Hepatocyte (in vitro differentiated cells): ENCODE data around the gene EEF2K. TPM values are rescaled to one million over a fixed set of nuclear protein-coding genes. Genes with fewer than 3 reads are reported as not detected.

Source experiments
- DNase-seq: peaks from one replicate; pipeline ENCODE4 v3.0.0-alpha.2; 2016; ENCODE audit warnings: low spot score
- H2AFZ ChIP-seq: fragments of 200-600 bp; sonication (generic); 2 replicates; pipeline ENCODE4 v1.6.0; 2016; ENCODE audit warnings: antibody characterized with exemption, mild to moderate bottlenecking
- H3K27ac ChIP-seq: fragments of 200-600 bp; sonication (generic); 2 replicates; pipeline ENCODE4 v1.5.1; 2016; ENCODE audit warnings: mild to moderate bottlenecking
- H3K27me3 ChIP-seq: fragments of 200-600 bp; sonication (generic); 2 replicates; pipeline ENCODE4 v1.6.1; 2016
- H3K36me3 ChIP-seq: fragments of 200-600 bp; sonication (generic); replicated peaks from 2 replicates; pipeline ENCODE4 v1.5.1; 2016; ENCODE audit warnings: low read depth; ENCODE audit not compliant: insufficient read depth
- H3K4me1 ChIP-seq: fragments of 200-600 bp; sonication (generic); 2 replicates; pipeline ENCODE4 v1.5.1; 2016; ENCODE audit warnings: mild to moderate bottlenecking, moderate library complexity; ENCODE audit not compliant: insufficient read depth
- H3K4me2 ChIP-seq: fragments of 200-600 bp; sonication (generic); 2 replicates; pipeline ENCODE4 v1.6.0; 2016
- H3K4me3 ChIP-seq: fragments of 200-600 bp; sonication (generic); 2 replicates; pipeline ENCODE4 v1.5.1; 2016; ENCODE audit warnings: mild to moderate bottlenecking
- H3K79me2 ChIP-seq: fragments of 200-600 bp; sonication (generic); 2 replicates; pipeline ENCODE4 v1.6.0; 2017; ENCODE audit warnings: mild to moderate bottlenecking
- H3K9me2 ChIP-seq: fragments of 200-600 bp; sonication (generic); replicated peaks from 2 replicates; pipeline ENCODE4 v1.6.0; 2017; ENCODE audit warnings: mild to moderate bottlenecking; ENCODE audit not compliant: insufficient read depth
- H3K9me3 ChIP-seq: fragments of 200-600 bp; sonication (generic); 2 replicates; pipeline ENCODE4 v1.5.1; 2016; ENCODE audit warnings: low read depth, mild to moderate bottlenecking
- H4K20me1 ChIP-seq: fragments of 200-600 bp; sonication (generic); 2 replicates; pipeline ENCODE4 v1.6.0; 2016; ENCODE audit warnings: mild to moderate bottlenecking; ENCODE audit not compliant: insufficient read depth, poor library complexity, severe bottlenecking
- EZH2 ChIP-seq: fragments of 200-600 bp; sonication (generic); IDR thresholded peaks from 2 replicates; pipeline ENCODE4 v1.6.1; 2016; ENCODE audit warnings: antibody characterized with exemption, mild to moderate bottlenecking, borderline replicate concordance
- EZH2phosphoT487 ChIP-seq: fragments of 200-600 bp; sonication (generic); IDR thresholded peaks from one replicate; pipeline ENCODE4 v1.6.1; 2018; ENCODE audit warnings: antibody characterized with exemption, mild to moderate bottlenecking, low read depth, moderate library complexity; ENCODE audit not compliant: unreplicated experiment, severe bottlenecking
- WGBS: methylation state at CpG from one replicate; pipeline ENCODE4 v1.1.6; 2016; ENCODE audit warnings: low lambda C conversion rate; ENCODE audit errors: missing lambda C conversion rate; 5-methylcytosine and 5-hydroxymethylcytosine counted together
- polyA plus RNA-seq: library from polyadenylated mRNA; unstranded; fragments of >200 nt; fragmentation: Nextera tagmentation; extraction: Ambion mirVana; gene quantifications from 2 replicates; pipeline ENCODE4 v1.2.1, GENCODE V29; 2016
- total RNA-seq: library from RNA; depleted of rRNA; stranded (reverse); fragments of >200 nt; gene quantifications from 2 replicates; pipeline ENCODE4 v1.2.3, GENCODE V29; 2014
- TF ChIP-seq, protein P1 (sequence below): fragments of 200-600 bp; sonication (generic); IDR thresholded peaks from 2 replicates; pipeline ENCODE4 v1.5.1; 2016; ENCODE audit warnings: antibody characterized with exemption, mild to moderate bottlenecking; ENCODE audit not compliant: poor library complexity

EEF2K gene
- total and polyA plus RNA-seq, 2 experiments from 2014 or later: 7.9 to 15.1 TPM

DNA sequence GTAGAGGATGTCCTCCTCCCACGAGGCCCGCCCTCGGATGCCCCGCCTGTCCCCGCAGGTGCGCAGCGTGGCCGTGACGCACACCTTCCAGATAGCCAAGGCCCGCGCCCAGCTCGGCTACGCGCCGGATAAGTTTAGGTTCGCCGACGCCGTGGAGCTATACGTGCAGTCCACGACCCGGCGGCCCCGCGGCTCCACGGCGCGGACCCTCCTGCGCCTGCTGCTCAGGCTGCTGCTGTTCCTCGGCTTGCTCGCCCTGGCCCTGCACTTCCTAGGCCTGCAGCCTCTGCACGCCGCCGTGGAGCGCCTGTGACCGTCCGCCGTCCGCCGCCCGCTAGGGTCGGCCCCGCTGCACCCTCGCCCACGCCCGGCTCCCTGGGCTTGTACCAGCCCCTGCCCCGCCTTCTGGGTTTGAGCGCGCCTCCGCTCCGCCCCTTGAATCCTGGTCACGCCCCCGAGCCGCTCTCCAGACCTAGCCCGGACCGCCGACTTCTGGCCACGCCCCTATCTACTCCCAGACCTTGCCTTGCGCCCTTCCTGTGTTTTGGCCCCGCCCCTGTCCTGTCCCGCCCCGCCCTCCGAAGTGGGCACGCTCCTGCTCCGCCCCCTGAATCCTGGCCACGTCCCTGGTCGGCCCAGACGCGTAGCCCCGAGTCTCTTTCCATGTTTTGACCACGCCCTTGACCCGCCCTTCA is 15.8 kb upstream of the EEF2K start:
- Histone ChIP-seq H3K4me2 (peak overlapping the region; percentile 82), H4K20me1 (no peaks in the 10 kb centered on the region), H3K9me3 (no peaks in the 10 kb centered on the region), H3K27ac (peak overlapping the region; percentile 77), H3K36me3 (no peaks in the 10 kb centered on the region), H3K9me2 (no peaks in the 10 kb centered on the region), H3K79me2 (no peaks in the 10 kb centered on the region), H3K27me3 (no peaks in the 10 kb centered on the region), H2AFZ (peak overlapping the region; percentile 47), H3K4me1 (peaks cover 17% of the 10 kb centered on the region), H3K4me3 (peak overlapping the region; percentile 20)
- TF ChIP-seq EZH2phosphoT487 (no peak), EZH2 (no peak)
- TF ChIP-seq, protein P1, sequence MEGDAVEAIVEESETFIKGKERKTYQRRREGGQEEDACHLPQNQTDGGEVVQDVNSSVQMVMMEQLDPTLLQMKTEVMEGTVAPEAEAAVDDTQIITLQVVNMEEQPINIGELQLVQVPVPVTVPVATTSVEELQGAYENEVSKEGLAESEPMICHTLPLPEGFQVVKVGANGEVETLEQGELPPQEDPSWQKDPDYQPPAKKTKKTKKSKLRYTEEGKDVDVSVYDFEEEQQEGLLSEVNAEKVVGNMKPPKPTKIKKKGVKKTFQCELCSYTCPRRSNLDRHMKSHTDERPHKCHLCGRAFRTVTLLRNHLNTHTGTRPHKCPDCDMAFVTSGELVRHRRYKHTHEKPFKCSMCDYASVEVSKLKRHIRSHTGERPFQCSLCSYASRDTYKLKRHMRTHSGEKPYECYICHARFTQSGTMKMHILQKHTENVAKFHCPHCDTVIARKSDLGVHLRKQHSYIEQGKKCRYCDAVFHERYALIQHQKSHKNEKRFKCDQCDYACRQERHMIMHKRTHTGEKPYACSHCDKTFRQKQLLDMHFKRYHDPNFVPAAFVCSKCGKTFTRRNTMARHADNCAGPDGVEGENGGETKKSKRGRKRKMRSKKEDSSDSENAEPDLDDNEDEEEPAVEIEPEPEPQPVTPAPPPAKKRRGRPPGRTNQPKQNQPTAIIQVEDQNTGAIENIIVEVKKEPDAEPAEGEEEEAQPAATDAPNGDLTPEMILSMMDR: no peak
- peak; percentile 100 for DNase-seq
- WGBS: under 1% methylated on average over 33 of the region's 72 CpGs

- TF ChIP-seq EZH2phosphoT487 (no peak), EZH2 (no peak)
- TF ChIP-seq, protein P1: no peak
- H3K36me3 ChIP-seq: no peaks in the 10 kb centered on the region
Observed at GRCh38 chr16:22190776-22191531, 15.1 kb upstream of the EEF2K start.

GRCh38 chr16:22191532-22192260 is 14.4 kb upstream of the EEF2K start:
- H3K79me2 ChIP-seq: no peaks in the 10 kb centered on the region
- peak overlapping the region; percentile 33 for H3K4me3 ChIP-seq
- peak; percentile 39 for DNase-seq
- H3K36me3 ChIP-seq: no peaks in the 10 kb centered on the region
- 32% methylated on average over 9 of the region's 9 CpGs for WGBS
- H3K4me2 ChIP-seq: peak overlapping the region; percentile 82
- no peaks in the 10 kb centered on the region for H3K27me3 ChIP-seq
- H3K9me3 ChIP-seq: no peaks in the 10 kb centered on the region
- peak overlapping the region; percentile 58 for H2AFZ ChIP-seq
- H3K9me2 ChIP-seq: no peaks in the 10 kb centered on the region
- H4K20me1 ChIP-seq: no peaks in the 10 kb centered on the region
- peaks cover 17% of the 10 kb centered on the region for H3K4me1 ChIP-seq
- TF ChIP-seq, protein P1: no peak
- TF ChIP-seq EZH2 (no peak), EZH2phosphoT487 (no peak)
- H3K27ac ChIP-seq: peak overlapping the region; percentile 98

More at GRCh38 chr16:22190776-22191531, 15.1 kb upstream of the EEF2K start:
- H3K27me3 ChIP-seq: no peaks in the 10 kb centered on the region
- no peaks in the 10 kb centered on the region for H3K9me2 ChIP-seq
- peak; percentile 99 for DNase-seq
- H3K4me2 ChIP-seq: peak overlapping the region; percentile 82
- H2AFZ ChIP-seq: peak overlapping the region; percentile 58
- 1% methylated on average over 16 of the region's 43 CpGs for WGBS
- peak overlapping the region; percentile 33 for H3K4me3 ChIP-seq
- peak overlapping the region; percentile 98 for H3K27ac ChIP-seq
- no peaks in the 10 kb centered on the region for H4K20me1 ChIP-seq
- no peaks in the 10 kb centered on the region for H3K79me2 ChIP-seq
- no peaks in the 10 kb centered on the region for H3K9me3 ChIP-seq
- H3K4me1 ChIP-seq: peaks cover 17% of the 10 kb centered on the region
